ENCODE data around the gene EN1.

- no peak for TF ChIP-seq CTCF (IDR thresholded peaks at IDR 0.05 in 2 of 3, conservative IDR thresholded peaks at IDR 0.05 in 1 of 3; ENCODE audit: borderline replicate concordance in 1 of 3, insufficient read depth in 1 of 3, low read depth in 2 of 3, low read length in 2 of 3)
- no peak for TF ChIP-seq ZNF274 (IDR thresholded peaks at IDR 0.05; ENCODE audit: low read depth, low read length)
These were observed 34.9 kb downstream of the EN1 start for GRCh38 chr2:118812552-118812951.
